DND-41 (cell line): ENCODE results near the gene MACROD2.

Source experiments
- ATAC-seq: fragments of 200-7000 bp; cut with Tn5 transposase; 3 replicates; pipeline ENCODE4 v1.9.1; 2021; ENCODE audit warnings: low read depth; ENCODE audit not compliant: insufficient read depth
- DNase-seq: peaks from one replicate; pipeline ENCODE4 v3.0.0-alpha.2; 2020
- H2AFZ ChIP-seq: 2 replicates; pipeline ENCODE4 v1.6.0; 2012; ENCODE audit warnings: low read depth, low read length
- H3K27ac ChIP-seq: 2 replicates; pipeline ENCODE4 v1.5.1; 2012; ENCODE audit warnings: low read length, inconsistent platforms
- H3K27me3 ChIP-seq: fragments of 200-600 bp; sonication (generic); 2 replicates; pipeline ENCODE4 v1.6.0; 2012; ENCODE audit warnings: low read length, mild to moderate bottlenecking, inconsistent platforms; ENCODE audit not compliant: insufficient read depth, poor library complexity
- H3K36me3 ChIP-seq: 2 replicates; pipeline ENCODE4 v1.5.1; 2012; ENCODE audit warnings: low read length, inconsistent platforms; ENCODE audit not compliant: insufficient read depth
- H3K4me1 ChIP-seq: 2 replicates; pipeline ENCODE4 v1.5.1; 2012; ENCODE audit warnings: mild to moderate bottlenecking, low read length; ENCODE audit not compliant: insufficient read depth
- H3K4me2 ChIP-seq: 2 replicates; pipeline ENCODE4 v1.6.0; 2012; ENCODE audit warnings: mild to moderate bottlenecking, moderate library complexity, low read length, inconsistent platforms; ENCODE audit not compliant: insufficient read depth
- H3K4me3 ChIP-seq, 2 experiments: fragments of 200-600 bp in 1 of 2; shearing (Covaris generic) in 1 of 2; 2 replicates each; pipeline ENCODE4 v1.5.1; 2012 to 2016; ENCODE audit warnings: inconsistent platforms in 2 of 2, low read length in 2 of 2, mild to moderate bottlenecking in 2 of 2, low read depth in 1 of 2, moderate library complexity in 1 of 2
- H3K79me2 ChIP-seq: 2 replicates; pipeline ENCODE4 v1.6.0; 2012; ENCODE audit warnings: low read length, inconsistent platforms; ENCODE audit not compliant: insufficient read depth
- H3K9ac ChIP-seq: 2 replicates; pipeline ENCODE4 v1.6.0; 2012; ENCODE audit warnings: low read depth, mild to moderate bottlenecking, inconsistent platforms, low read length, moderate library complexity
- H3K9me3 ChIP-seq: 2 replicates; pipeline ENCODE4 v1.5.1; 2012; ENCODE audit warnings: low read length, moderate library complexity, mild to moderate bottlenecking, inconsistent platforms; ENCODE audit not compliant: insufficient read depth, severe bottlenecking
- H4K20me1 ChIP-seq: 2 replicates; pipeline ENCODE4 v1.6.0; 2012; ENCODE audit warnings: low read length; ENCODE audit not compliant: insufficient read depth
- EZH2 ChIP-seq: IDR thresholded peaks from 3 replicates; pipeline ENCODE4 v1.6.1; 2012; ENCODE audit warnings: borderline replicate concordance, low read depth, mild to moderate bottlenecking, moderate library complexity, low read length, inconsistent platforms; ENCODE audit not compliant: severe bottlenecking
- TF ChIP-seq, protein P1 (sequence below): IDR thresholded peaks from 2 replicates; pipeline ENCODE4 v1.5.1; 2012; ENCODE audit warnings: borderline replicate concordance, low read length, moderate library complexity, mild to moderate bottlenecking; ENCODE audit not compliant: poor library complexity, severe bottlenecking; ENCODE audit errors: extremely low read depth

The MACROD2 gene

DNA sequence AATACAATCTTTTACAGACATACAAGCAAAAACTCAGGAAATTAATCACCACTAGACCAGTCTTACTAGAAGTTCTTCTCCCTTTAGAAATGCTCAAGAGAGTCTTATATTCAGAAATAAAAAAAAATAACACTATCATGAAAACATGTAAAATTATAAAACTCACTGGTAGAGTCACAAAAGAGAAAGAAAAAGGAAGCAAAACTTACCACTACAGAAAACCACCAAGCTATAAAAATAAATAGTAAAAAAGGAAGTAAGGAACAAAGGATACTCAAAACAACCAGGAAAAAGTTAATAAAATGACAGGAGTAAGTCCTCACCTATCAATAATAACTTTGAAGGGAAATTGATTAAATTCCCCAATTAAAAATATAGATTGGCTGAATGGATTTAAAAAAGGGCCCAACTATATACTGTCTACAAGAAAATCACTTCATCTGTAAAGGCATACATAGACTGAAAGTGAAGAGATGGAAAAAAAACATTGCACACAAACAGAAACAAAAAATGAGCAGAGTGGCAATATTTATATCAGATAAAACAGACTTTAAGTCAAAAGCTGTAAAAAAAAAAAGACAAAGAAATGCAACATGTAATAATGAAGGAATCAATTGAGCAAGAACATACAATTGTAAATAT, 2088.4 kb downstream of the MACROD2 start:
- Histone ChIP-seq H3K9ac (no peak overlapping the region), H3K27ac (no peak overlapping the region), H3K4me2 (no peak overlapping the region), H3K4me1 (no peaks in the 10 kb centered on the region), H3K9me3 (no peaks in the 10 kb centered on the region), H3K36me3 (no peaks in the 10 kb centered on the region), H3K27me3 (no peaks in the 10 kb centered on the region), H3K4me3 (no peak overlapping the region), H3K79me2 (no peaks in the 10 kb centered on the region), H4K20me1 (no peaks in the 10 kb centered on the region), H2AFZ (no peak overlapping the region)
- TF ChIP-seq, protein P1, sequence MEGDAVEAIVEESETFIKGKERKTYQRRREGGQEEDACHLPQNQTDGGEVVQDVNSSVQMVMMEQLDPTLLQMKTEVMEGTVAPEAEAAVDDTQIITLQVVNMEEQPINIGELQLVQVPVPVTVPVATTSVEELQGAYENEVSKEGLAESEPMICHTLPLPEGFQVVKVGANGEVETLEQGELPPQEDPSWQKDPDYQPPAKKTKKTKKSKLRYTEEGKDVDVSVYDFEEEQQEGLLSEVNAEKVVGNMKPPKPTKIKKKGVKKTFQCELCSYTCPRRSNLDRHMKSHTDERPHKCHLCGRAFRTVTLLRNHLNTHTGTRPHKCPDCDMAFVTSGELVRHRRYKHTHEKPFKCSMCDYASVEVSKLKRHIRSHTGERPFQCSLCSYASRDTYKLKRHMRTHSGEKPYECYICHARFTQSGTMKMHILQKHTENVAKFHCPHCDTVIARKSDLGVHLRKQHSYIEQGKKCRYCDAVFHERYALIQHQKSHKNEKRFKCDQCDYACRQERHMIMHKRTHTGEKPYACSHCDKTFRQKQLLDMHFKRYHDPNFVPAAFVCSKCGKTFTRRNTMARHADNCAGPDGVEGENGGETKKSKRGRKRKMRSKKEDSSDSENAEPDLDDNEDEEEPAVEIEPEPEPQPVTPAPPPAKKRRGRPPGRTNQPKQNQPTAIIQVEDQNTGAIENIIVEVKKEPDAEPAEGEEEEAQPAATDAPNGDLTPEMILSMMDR = no peak
- TF ChIP-seq EZH2 = no peak
- no peak for DNase-seq
- ATAC-seq = no peak

DNA sequence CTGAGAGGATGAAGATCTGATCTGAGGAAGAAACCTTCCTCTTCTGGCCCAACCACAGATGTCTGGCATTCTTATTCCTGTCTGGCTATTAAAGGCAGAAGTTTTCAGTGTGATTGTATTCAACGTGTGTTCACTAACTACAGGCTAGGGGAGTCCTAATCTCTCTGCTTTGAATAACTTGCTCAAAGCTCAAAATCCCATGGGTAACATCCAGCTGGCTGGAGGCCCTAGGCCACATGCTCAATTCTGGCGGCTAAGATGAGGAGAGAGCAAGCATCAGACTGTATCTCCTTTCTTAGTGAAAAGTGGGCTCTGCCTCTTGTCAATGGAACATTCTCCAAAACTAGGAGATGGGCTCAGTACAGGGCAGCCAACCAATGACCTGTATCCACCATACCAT, 2099.9 kb downstream of the MACROD2 start:
- Histone ChIP-seq H3K4me3 (no peak overlapping the region), H3K27ac (no peak overlapping the region), H3K9me3 (peaks cover 5% of the 10 kb centered on the region), H3K9ac (no peak overlapping the region), H3K79me2 (no peaks in the 10 kb centered on the region), H2AFZ (no peak overlapping the region), H3K4me2 (no peak overlapping the region), H3K4me1 (no peaks in the 10 kb centered on the region), H4K20me1 (no peaks in the 10 kb centered on the region), H3K36me3 (no peaks in the 10 kb centered on the region), H3K27me3 (no peaks in the 10 kb centered on the region)
- no peak for TF ChIP-seq EZH2
- TF ChIP-seq, protein P1 = no peak
- no peak for ATAC-seq
- no peak for DNase-seq

DNA sequence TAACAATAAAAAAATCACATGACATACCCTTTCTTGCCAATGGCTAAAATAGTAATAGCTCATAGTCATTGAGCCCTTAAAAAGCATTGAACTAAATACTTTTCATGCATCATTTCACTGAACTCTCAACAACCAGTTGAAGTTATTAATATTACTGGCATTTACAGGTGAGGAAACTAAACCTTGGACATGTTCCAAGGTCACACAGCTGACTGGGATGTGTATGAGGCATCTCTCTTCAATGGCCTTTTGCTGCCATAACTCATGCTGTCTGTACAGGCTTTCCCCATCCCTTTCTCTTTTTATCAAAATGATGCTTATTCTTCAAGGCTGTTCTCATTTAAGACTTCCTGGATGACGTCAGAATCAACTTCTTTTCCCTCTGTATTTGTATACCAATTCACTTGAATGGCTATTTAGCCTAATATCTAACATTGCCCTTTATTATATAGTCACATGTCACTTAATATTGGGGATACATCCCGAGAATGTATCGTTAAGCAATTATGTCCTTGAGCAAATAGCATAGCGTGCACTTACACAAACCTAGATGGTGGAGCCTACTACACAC, 2101.5 kb downstream of the MACROD2 start:
- Histone ChIP-seq H4K20me1 (no peaks in the 10 kb centered on the region), H3K9ac (no peak overlapping the region), H3K4me2 (no peak overlapping the region), H3K4me3 (no peak overlapping the region), H3K79me2 (no peaks in the 10 kb centered on the region), H2AFZ (no peak overlapping the region), H3K4me1 (no peaks in the 10 kb centered on the region), H3K9me3 (no peaks in the 10 kb centered on the region), H3K27me3 (no peaks in the 10 kb centered on the region), H3K36me3 (no peaks in the 10 kb centered on the region), H3K27ac (no peak overlapping the region)
- no peak for ATAC-seq
- no peak for TF ChIP-seq EZH2
- TF ChIP-seq, protein P1 = no peak
- no peak for DNase-seq
